A673 (cell line): ENCODE data around the gene NFXL1. TPM values are rescaled to one million over a fixed set of nuclear protein-coding genes. Genes with fewer than 3 reads are reported as not detected.

ENCODE experiments used
- BruUV-seq: library from RNA; stranded (reverse); fragments of 400-500 nt; replicated peaks from 2 replicates; lab custom pipeline; 2021; lab: Mats Ljungman, UMichigan
- CTCF ChIA-PET: fragments of 300-600 bp; sonication (Branson Sonifier 250); formaldehyde crosslinking; loops from one replicate; lab custom pipeline; 2022; ENCODE audit warnings: antibody characterized with exemption; lab: Charles Lee
- POLR2A ChIA-PET: fragments of 300-600 bp; sonication (Branson Sonifier 250); formaldehyde crosslinking; loops from one replicate; lab custom pipeline; 2022; ENCODE audit warnings: antibody characterized with exemption; ENCODE audit not compliant: low non-redundant PET; lab: Charles Lee
- DNase-seq: peaks from one replicate; pipeline ENCODE4 v3.0.0-alpha.2; 2015; ENCODE audit warnings: low spot score
- H3K27ac ChIP-seq: fragments of 200-600 bp; sonication (generic); 2 replicates; pipeline ENCODE4 v1.5.1; 2016; ENCODE audit warnings: mixed run types, low read depth, mild to moderate bottlenecking, mixed read lengths, antibody characterized with exemption, low read length; ENCODE audit not compliant: poor library complexity, severe bottlenecking
- H3K27me3 ChIP-seq: fragments of 200-600 bp; sonication (generic); replicated peaks from 2 replicates; pipeline ENCODE4 v1.6.1; 2017; ENCODE audit warnings: mixed run types, low read depth, mild to moderate bottlenecking, mixed read lengths, antibody characterized with exemption, low read length; ENCODE audit not compliant: insufficient read depth, poor library complexity
- H3K36me3 ChIP-seq: fragments of 200-600 bp; sonication (generic); 2 replicates; pipeline ENCODE4 v1.6.1; 2016; ENCODE audit warnings: mixed run types, mild to moderate bottlenecking, mixed read lengths, antibody characterized with exemption, low read length; ENCODE audit not compliant: insufficient read depth, poor library complexity, severe bottlenecking
- H3K4me1 ChIP-seq: fragments of 200-600 bp; sonication (generic); 2 replicates; pipeline ENCODE4 v1.6.1; 2017; ENCODE audit warnings: mixed run types, mild to moderate bottlenecking, mixed read lengths, antibody characterized with exemption, low read length; ENCODE audit not compliant: insufficient read depth, poor library complexity, severe bottlenecking
- H3K4me3 ChIP-seq: fragments of 200-600 bp; sonication (generic); 2 replicates; pipeline ENCODE4 v1.5.1; 2016; ENCODE audit warnings: low read depth, mixed run types, mild to moderate bottlenecking, mixed read lengths, low read length; ENCODE audit not compliant: poor library complexity, severe bottlenecking
- H3K9me3 ChIP-seq: fragments of 200-600 bp; sonication (generic); 2 replicates; pipeline ENCODE4 v1.6.1; 2016; ENCODE audit warnings: mixed run types, low read depth, mild to moderate bottlenecking, mixed read lengths, antibody characterized with exemption, low read length; ENCODE audit not compliant: poor library complexity, severe bottlenecking
- EZH2 ChIP-seq: fragments of 200-600 bp; sonication (generic); IDR thresholded peaks from 2 replicates; pipeline ENCODE4 v1.6.1; 2017; ENCODE audit warnings: borderline replicate concordance, low read depth, mild to moderate bottlenecking, mixed read lengths, antibody characterized with exemption, low read length; ENCODE audit not compliant: poor library complexity, severe bottlenecking
- intact Hi-C: fragments of 100-400 bp; cut with micrococcal nuclease; formaldehyde crosslinking; loops from one replicate; pipeline ENCODE4 v1.10.0; 2022; ENCODE audit not compliant: unreplicated experiment
- total RNA-seq: library from RNA; stranded (reverse); gene quantifications from 2 replicates; pipeline ENCODE4 v1.2.3, GENCODE V29; 2021
- TF ChIP-seq, protein P1 (sequence below): fragments of 300-800, 200-600 bp; sonication (generic); conservative IDR thresholded peaks from 2 replicates; pipeline ENCODE4 v1.5.1; 2017; ENCODE audit warnings: low read depth, mild to moderate bottlenecking, antibody characterized with exemption, low read length, moderate library complexity, mixed read lengths

NFXL1 gene
- total RNA-seq, 1 experiment from 2014 or later: 12.1 TPM

DNA sequence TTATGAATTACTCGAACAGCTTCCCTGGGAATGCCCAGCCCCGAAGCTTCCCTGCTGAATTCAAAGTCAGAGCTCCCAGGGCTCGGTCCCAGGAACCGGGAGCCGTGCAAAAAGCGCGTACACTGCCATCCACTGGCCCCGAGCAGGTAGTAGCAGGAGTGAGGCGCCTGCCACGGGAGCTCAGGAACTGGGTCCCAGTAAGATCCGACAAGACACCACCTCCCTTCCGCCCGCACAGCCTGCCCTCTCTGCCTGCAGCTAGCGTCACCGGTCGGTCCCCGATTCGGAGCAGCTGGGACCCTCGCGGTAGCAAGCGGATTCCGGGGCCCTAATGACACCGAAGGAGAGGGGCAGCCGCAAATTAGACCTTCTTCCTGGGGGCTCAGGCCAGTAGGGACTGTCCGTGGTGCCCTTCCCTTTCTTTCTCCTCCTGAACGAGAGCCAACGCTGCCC is 77.7 kb downstream of the NFXL1 start:
- intact Hi-C loops: loop anchor here (1.0 to 5.0 kb wide), 3 partner anchors 131 to 169 kb away; no protein-coding TSS in a partner anchor
- Histone ChIP-seq H3K4me3 (peak overlapping the region; percentile 51), H3K9me3 (peaks cover 11% of the 10 kb centered on the region), H3K27ac (no peak overlapping the region), H3K27me3 (no peaks in the 10 kb centered on the region), H3K36me3 (no peaks in the 10 kb centered on the region), H3K4me1 (peaks cover 11% of the 10 kb centered on the region)
- CTCF ChIA-PET: interaction anchor here (0.7 to 2.2 kb wide), 14 partner anchors 76 to 721 kb away, joined by 3 to 28 read pairs (median 4); no protein-coding TSS in a partner anchor
- DNase-seq: peak; percentile 90
- BruUV-seq: no TSS peak
- no peak for TF ChIP-seq EZH2
- TF ChIP-seq, protein P1, sequence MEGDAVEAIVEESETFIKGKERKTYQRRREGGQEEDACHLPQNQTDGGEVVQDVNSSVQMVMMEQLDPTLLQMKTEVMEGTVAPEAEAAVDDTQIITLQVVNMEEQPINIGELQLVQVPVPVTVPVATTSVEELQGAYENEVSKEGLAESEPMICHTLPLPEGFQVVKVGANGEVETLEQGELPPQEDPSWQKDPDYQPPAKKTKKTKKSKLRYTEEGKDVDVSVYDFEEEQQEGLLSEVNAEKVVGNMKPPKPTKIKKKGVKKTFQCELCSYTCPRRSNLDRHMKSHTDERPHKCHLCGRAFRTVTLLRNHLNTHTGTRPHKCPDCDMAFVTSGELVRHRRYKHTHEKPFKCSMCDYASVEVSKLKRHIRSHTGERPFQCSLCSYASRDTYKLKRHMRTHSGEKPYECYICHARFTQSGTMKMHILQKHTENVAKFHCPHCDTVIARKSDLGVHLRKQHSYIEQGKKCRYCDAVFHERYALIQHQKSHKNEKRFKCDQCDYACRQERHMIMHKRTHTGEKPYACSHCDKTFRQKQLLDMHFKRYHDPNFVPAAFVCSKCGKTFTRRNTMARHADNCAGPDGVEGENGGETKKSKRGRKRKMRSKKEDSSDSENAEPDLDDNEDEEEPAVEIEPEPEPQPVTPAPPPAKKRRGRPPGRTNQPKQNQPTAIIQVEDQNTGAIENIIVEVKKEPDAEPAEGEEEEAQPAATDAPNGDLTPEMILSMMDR: peak; percentile 77
- POLR2A ChIA-PET: no interaction called here

DNA sequence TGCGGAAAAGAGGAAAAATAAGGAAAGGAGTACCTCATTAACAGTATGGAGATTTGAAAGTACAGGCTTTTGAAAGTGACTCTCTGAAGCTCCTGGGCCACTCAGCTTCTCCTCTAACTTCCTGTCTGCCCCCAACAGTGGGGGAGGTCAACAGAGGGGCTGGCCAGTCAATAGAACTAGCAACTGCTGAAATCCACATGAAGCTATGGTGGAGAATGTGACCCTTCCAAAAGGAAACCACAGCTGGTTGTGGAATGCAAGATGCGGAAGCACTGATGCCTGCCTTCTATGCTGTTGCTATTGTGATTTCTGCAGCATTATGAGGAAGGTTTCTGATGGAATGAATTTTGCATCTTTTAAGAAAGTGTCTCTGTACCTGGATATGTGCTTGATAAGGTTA is 78.9 kb downstream of the NFXL1 start:
- intact Hi-C loops: loop anchor here (5.0 kb wide), 1 partner anchor 168 kb away; no protein-coding TSS in a partner anchor
- Histone ChIP-seq H3K4me3 (no peak overlapping the region), H3K9me3 (peaks cover 11% of the 10 kb centered on the region), H3K27ac (no peak overlapping the region), H3K27me3 (no peaks in the 10 kb centered on the region), H3K4me1 (peaks cover 11% of the 10 kb centered on the region), H3K36me3 (no peaks in the 10 kb centered on the region)
- TF ChIP-seq, protein P1: no peak
- TF ChIP-seq EZH2: no peak
- ChIA-PET CTCF (interaction anchor here (0.9 to 2.2 kb wide), 2 partner anchors 128 to 131 kb away, joined by 3 to 28 read pairs; no protein-coding TSS in a partner anchor), POLR2A (no interaction called here)
- BruUV-seq: no TSS peak
- no peak for DNase-seq

DNA sequence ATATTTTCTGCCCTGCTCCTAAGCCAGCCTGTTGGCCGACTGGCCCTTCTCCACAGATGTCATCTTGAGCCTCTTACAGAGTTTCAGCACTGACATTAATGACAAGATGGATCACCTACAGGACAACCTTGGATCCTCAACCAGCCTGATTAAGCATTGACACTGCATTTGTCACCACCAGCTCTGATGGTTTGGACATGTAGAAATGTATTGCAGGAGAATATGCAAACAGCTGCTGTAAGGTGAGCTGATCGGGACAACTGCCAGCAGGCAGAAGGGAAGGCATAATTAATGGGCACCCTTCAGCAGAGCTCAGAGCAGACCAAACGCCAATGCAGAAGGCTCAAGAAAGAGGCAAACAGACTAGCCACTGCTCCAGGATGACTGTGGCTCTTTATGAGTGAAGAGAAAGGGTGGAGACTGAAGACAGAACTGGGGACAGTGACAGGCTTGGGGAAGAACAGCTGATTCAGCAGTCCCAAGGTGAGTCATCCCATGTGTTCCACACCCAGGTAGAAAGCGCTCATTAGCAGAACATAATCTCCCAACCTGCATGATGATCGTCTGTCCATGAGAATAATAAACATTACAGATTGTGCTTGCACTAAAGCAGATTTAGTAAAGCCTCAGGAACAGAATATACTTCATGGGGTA is 83.2 kb downstream of the NFXL1 start:
- CTCF ChIA-PET: interaction anchor here (1.0 to 1.6 kb wide), 2 partner anchors 8 to 126 kb away, joined by 3 read pairs; no protein-coding TSS in a partner anchor
- H3K4me3 ChIP-seq: no peak overlapping the region
- no peaks in the 10 kb centered on the region for H3K4me1 ChIP-seq
- no peak for DNase-seq
- intact Hi-C loops: no loop called here
- TF ChIP-seq EZH2: no peak
- TF ChIP-seq, protein P1: no peak
- BruUV-seq: no TSS peak
- POLR2A ChIA-PET: no interaction called here
- H3K9me3 ChIP-seq: peaks cover 11% of the 10 kb centered on the region
- no peaks in the 10 kb centered on the region for H3K27me3 ChIP-seq
- no peak overlapping the region for H3K27ac ChIP-seq
- no peaks in the 10 kb centered on the region for H3K36me3 ChIP-seq
